HG02852 (cell line): Measurements from ENCODE around the gene WWP2.

ENCODE experiments used
- ATAC-seq: cut with Tn5 transposase; IDR thresholded peaks from one replicate; pipeline ENCODE4 v1.9.1; 2021; ENCODE audit warnings: mild to moderate bottlenecking, moderate library complexity; ENCODE audit not compliant: unreplicated experiment

The WWP2 gene

DNA sequence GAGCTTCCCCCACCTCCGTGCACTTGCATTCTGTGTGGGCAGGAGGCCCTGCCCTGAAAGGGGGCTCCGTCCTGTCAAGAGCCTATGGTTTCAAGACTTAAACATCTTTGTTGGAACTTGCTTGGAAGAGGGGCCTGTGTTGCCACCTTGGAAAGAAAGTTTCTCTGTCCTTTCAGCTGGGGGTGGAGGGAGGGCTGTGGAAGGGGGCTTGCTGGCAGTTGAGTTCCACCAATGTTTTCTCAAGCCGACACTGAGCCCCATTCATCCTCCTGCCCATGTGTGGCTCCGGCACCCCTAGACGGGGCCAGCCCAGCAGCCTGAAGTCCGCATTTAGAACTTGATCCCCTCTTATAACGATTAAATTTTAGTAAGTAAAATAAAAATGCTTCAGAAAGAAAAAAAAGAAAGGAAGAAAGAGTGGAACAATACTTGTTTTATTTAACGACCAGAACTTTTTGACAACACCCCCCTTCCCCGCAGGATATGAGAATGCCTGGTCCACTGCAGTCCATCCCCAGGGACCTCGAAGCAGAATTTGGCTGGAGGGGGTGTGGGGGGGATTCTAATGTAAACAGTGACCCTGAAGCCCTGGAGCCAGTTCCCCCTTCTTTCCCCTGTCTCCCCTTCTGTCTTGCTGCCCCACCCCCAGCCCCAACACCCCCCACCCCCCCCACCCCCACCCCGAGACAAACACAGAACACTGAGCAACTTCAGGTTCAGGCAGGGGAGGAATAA is 162.1 kb downstream of the WWP2 start:
- ATAC-seq: no peak

DNA sequence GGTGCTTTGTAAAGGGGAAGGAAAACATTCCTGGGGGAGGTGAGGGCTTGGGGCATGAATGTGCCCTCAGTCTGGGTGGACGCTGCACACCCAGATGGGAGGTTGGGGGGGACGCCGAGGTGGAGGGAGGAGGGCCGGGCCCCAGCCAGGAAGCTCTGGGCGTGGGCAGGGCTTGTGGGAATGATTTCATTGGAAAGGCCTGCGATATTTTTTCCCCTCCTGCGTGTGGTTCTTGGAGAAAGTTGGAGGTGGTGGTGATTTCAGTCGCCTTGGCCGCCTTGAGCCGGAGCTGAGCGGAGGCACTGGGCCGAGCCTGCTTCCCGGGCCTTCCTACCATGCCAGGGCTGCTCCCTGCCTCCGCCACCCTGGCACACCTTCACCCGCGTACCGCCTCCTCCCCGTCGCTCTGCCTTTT is 162.7 kb downstream of the WWP2 start:
- ATAC-seq: no peak

DNA sequence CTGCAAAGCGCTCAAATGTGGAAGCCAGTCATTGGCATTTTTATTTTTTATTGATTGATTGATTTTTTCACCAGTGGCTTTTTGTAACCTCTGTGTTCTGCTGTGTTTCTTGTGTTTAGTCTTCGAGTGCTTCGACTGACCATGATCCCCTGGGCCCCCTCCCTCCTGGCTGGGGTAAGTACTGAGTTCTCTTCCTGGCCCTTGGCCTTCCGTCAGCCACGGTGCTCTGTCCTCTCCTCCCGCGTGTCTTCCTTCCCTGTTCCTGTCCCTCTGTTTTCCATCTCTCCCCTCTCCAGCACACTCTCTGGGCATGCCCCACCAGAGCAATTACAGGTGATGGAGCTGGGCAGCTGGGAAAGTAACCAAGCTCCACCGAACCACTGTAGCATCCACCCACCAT is 163.2 kb downstream of the WWP2 start:
- ATAC-seq: no peak

DNA sequence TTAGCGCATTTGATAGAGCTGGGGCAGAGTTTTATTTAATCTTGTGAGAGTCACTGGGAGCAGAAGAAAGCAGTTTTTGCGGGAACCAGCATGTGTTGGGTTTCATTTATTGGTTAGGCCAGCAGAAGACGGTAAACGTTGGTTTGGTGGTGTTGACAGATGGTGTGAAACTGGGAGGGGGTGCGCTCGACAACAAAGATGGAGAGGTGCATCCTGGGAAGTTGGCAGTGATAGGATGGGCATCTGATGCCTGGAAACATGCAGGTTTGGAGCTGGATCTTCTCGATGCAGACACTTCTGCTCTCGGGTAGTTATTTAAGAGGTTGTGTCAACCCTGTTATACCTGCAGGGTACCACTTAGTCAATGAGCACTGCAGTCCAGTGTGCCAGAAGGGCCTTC is 164.1 kb downstream of the WWP2 start:
- no peak for ATAC-seq

DNA sequence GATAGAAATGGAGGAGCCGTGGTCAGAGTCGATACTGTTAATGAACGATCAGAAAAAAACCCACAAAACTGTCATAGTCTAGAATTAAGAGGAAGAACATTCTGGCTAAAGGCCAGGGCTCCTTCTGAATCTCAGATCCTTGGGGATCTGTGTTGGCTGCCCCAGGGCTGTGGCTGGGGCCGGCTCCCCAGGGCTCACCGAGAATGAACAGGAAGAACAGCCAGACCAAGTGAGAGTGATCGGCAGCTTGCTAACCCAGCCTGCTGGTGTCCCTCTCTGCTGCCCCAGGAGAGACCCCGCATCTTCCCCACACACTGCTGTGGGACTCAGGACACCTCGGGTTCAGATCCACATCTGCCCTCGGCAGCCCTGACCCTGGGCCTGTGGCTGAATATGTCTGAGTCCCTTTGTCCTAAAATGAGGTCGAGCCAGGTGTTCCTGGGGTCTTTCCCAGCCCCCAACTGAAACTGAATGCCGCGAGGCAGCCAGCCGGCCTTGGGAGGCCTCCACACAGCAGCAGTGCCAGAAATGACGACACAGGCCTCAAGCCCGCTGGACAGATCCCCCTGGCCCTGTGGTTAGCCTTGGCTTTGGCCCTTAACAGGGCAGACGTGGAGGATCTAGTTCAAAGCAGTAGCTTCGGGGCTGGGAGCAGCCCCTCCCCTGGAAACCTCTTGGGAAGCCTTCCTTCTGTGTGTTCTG is 165.1 kb downstream of the WWP2 start:
- no peak for ATAC-seq

DNA sequence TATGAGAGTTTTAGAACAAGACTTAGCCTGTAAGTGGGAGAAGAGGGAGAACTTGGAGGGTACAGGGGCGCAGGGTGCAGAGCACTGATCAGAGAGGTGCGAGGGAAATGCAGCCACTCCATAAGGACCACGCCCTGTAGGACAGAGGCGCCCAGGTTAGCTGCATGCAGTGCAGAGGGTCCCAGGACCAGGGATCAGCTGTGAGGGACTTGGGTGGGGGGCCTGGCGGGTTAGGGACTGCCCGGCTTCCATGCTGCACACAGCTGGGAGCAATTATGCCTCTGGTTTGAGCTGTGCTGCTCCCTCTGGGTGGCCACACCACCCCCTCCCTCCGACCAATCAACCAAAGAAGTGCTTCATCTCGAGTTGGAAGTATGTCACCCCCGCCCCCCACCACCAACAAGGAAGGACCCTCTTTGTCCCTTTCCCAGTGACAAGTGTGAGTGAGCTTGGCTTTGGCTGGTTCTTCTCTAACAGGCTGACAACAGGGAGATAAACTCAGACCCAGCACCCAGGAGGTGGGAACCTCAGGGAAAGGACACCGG is 166.8 kb downstream of the WWP2 start:
- ATAC-seq: no peak

DNA sequence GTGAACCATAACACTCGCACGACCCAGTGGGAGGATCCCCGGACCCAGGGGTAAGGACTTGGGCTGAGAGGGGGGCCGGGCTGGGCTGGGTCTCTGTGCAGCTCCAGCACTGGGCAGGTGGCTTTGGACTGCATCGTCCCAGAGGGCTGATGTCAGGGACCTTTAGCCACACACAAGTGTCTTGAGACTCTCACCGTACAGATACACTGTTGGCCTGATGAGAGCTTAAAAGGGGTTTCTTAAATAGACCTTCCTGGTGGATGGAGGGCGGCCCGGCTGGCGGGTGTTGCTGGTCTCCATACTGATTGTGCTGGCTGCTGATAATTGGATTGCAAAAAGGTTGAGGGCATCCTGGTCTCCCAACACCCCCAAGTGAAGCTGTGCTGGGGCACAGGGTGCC is 167.3 kb downstream of the WWP2 start:
- no peak for ATAC-seq

DNA sequence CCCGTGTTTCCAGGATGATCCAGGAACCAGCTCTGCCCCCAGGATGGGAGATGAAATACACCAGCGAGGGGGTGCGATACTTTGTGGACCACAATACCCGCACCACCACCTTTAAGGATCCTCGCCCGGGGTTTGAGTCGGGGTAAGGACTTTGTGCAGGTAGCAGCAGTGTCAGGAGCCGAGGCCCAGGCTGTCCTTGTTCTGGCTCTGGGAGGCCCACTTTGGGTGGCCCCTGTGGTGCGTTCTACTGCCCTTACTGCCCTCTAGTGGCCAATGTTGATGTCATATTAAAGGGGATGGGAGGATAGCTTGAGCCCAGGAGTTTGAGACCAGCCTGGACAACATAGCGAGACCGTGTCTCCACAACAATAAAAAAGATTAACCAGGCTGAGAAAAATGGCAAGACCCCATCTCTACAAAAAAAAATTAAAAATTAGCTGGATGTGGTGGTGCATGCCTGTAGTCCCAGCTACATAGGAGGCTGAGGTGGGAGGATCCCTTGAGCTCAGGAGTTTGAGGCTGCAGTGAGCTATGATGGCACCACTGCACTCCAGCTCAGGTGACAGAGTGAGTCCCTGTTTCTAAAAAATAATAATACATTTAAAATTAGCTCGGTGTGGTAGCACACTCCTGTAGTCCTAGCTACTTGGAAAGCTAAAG is 168.1 kb downstream of the WWP2 start:
- no peak for ATAC-seq

DNA sequence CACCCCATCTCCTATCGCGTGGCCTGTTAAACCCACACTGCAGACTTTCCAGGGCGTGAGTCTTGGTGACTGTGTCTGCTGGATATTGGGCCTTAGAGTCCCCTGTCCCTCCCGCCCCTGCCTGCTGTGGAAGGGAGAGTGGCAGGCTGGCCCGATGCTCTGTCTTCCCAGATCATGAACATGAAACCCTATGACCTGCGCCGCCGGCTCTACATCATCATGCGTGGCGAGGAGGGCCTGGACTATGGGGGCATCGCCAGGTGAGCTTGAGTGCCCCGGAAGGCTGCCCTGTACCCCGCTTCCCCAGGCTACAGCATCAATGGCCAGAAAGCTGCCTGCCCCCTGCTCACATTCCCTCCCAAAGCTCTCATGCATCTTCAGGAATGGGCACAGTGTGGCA is 169.5 kb downstream of the WWP2 start:
- ATAC-seq: no peak

DNA sequence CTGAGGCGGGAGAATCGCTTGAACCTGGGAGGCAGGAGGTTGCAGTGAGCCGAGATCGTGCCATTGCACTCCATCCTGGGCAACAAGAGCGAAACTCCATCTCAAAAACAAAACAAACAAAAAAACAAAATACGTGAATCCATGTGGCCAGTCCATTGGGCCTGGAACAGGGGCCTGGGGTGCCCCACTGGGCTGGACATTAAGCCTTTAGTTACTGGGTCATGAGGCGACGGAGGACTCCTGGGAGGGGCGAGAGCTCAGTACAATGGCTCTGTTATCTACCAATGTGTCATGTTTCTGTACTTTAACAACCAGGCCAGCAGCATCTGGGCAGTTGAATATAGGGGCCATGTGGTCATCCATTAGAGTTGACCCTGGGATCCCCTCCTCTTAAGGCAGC is 170.1 kb downstream of the WWP2 start:
- no peak for ATAC-seq

DNA sequence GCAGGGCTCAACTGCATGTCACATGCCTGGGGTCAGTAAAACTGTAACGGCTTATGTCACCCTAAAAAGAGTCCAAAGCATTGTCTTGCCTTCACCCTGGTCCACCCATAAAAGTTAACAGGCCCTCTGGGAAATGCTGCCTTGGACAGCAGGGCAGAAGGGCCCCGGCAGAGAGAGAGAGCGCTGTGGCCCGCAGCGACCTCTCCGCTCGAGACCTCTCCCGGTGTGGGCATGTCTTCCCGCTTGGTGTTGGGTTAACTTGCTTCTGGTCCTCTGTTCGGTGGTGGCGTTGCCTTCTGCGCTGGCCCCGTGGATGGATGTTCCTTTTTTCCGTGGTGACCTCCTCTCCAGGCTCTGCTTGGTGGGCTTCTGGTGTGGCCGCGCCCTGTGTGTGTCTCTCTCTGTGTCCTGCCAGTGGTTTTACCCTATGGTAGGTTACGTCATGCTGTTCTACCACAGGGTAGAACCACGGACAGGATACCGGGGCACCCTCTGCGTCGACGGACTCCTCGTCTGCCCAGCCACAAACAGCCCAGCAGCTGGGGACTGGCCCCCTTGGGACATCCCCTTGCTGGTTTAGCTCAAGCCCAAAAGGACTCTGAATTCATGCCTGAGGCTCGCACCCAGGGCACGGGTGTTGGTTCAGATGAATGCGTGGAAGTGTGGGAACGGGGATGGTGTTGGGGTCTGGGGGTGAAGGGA is 170.7 kb downstream of the WWP2 start:
- ATAC-seq: no peak

DNA sequence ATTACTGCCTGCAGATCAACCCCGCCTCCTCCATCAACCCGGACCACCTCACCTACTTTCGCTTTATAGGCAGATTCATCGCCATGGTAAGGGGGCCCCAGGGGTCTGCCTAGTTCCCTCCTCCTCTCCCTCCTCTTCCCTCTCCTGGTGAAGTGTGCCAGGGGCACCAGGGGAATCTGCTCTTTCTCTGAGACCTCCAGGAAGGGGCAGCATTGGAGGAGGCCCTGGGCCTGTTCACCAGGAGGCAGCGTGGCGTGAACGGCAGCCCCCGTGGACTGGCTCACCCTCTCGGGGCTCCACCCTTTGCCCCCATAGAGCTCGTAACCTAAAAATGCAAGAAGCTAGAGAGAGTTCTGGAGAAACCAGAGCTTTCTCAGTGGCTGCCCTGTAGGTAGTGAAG is 171.9 kb downstream of the WWP2 start:
- ATAC-seq: no peak

DNA sequence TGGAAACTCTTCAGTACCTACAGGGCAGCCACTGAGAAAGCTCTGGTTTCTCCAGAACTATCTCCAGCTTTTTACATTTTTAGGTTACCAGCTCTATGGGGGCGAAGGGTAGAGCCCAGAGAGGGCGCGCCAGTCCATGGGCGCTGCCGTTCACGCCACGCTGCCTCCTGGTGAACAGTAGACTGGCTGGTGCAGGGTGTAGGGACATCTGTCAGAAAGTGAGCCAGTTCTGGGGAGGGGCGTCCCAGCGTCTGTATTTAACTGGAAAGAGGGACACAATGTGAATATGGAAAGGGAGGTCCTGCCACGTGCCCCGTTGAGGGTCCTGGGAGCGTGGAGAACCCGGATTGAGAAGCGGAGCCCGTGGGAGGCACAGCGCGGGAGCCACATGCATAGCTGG is 172.6 kb downstream of the WWP2 start:
- ATAC-seq: no peak

DNA sequence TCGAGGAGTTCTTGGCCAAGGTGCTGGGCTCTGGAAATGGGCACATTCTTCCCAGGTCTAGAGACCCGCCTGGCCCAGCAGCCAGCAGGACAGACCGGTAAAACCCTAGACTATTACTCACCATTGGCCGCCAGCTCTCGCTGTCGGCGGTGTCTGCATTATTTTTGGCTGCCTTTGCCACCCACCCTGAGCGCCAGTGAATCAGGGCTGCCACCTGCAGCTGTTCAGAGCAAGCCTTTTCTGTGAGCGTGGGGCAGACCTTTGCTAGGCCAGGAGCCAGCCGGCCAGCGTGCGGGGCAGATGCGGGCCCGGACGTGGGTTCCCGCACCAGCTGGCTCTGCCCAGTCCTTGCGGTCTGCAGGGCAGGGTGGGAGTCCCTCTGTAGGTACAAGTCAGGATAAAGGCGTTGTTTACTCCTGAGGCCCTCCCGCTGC is 173.2 kb downstream of the WWP2 start:
- ATAC-seq: no peak

DNA sequence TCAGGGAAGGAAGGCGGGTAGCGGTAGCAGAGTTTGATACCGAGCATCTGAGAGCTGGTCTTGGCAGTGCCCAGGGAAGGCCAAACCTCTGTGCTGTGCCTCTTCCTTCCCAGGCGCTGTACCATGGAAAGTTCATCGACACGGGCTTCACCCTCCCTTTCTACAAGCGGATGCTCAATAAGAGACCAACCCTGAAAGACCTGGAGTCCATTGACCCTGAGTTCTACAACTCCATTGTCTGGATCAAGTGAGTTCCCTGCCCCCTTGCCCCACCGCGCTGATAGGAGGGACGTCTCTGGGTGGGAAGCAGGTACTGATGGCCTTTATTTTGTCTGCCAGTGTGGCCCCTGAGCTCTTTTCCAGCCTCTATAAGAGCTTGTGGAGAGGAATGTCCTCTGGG is 173.6 kb downstream of the WWP2 start:
- no peak for ATAC-seq

DNA sequence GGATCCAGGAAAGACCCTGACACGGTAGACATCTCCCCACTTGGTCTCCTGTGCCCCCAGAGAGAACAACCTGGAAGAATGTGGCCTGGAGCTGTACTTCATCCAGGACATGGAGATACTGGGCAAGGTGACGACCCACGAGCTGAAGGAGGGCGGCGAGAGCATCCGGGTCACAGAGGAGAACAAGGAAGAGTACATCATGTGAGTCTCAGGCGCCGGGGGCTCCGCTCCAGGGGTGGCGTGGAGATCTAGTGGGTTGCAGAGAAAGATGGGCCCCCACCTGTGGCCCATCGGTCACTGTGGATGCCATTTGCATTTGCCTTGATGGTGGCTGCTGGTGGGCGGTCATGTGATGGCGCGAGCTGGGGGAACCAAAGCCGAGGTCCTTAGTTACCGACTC is 174.1 kb downstream of the WWP2 start:
- no peak for ATAC-seq

DNA sequence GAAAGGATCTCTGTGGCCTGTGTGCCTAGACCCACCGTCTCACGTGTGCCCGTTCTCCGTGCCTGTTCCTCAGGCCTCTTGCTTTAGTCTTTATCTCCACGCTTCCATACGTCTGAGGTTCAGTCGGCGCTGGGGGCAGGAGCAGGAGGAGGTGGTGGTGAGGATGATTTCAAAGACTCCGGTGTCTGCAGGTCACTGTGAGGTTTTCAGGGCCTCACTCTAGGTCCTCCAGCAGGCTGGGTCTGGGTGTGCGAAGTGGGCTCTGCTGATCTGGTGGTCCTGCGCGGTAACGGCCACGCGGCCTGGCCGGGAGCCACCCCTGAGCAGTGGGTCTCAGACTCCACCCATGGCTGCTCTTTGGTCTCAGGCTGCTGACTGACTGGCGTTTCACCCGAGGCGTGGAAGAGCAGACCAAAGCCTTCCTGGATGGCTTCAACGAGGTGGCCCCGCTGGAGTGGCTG is 174.6 kb downstream of the WWP2 start:
- no peak for ATAC-seq

DNA sequence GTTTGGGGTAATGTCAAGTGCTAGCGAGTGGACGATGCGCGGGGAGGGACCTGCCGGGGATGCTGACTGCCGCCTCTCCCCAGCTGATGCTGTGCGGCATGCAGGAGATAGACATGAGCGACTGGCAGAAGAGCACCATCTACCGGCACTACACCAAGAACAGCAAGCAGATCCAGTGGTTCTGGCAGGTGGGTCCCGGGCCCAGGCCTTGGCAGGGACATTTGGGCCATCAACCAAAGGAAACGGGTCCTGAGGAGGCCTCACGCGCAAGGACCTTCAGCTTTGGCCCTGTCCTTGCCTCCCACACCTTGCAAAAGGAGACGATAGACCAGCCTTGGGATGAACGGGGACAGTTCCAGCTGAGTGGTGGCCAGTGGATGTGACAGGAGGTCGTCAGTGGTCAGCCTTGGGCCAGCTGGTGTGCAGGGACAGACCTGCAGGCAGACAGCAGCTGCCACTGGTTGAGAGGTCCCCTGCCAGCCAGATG is 175.4 kb downstream of the WWP2 start:
- ATAC-seq: no peak

DNA sequence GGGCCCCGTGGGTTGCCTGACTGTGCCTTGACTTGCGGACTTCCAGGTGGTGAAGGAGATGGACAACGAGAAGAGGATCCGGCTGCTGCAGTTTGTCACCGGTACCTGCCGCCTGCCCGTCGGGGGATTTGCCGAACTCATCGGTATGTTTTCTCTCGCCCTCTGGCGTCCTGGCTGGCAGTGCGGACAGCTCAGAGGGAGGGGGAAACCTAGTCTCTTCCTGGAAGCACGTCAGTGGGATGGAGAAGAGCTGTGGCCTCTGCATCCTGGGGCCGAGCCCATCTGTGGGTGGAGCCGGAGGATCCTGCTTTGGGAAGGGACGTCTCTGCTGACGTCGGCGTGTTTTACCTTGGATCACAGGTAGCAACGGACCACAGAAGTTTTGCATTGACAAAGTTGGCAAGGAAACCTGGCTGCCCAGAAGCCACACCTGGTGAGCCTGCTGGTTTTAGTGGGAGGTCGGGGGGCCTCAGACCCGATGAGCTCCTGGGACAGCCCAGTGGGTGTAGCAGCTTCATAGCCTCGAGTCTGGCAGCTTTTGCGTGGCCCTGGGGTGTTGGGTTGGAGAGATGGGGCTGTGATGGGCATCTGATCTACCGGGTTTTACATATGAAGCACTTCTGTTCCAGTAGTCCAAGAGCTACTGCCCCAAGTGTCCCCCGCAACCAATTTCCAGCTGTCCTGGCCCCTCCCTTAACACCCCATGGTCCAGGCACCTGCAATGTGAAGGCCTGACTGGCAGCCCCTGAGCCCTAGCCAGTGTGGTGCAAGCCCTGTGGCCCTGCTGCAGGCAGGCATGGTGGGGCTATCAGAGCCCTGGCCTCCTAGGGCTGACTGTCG is 177.1 kb downstream of the WWP2 start:
- ATAC-seq: no peak
